Psoas muscle (tissue), 8 donors: ENCODE measurements around the gene NUP133. TPM values are rescaled to one million over a fixed set of nuclear protein-coding genes. Genes with fewer than 3 reads are reported as not detected.

Experiments used
- ATAC-seq, 4 donors: fragments of 200-7000 bp; cut with Tn5 transposase; one replicate each; pipeline ENCODE4 v1.9.1; 2020; ENCODE audit warnings: moderate library complexity in 3 of 4, mild to moderate bottlenecking in 2 of 4
- DNase-seq, 2 donors: peaks; one replicate each; pipeline ENCODE4 v3.0.0-alpha.2; 2020
- H3K27ac ChIP-seq: fragments of 200-600 bp; one replicate; pipeline ENCODE4 v1.8.0; 2022
- H3K27me3 ChIP-seq, 3 donors: fragments of 200-600 bp in 1 of 3; one replicate each; pipeline versions ENCODE4 v1.6.1 to v1.8.0; 2013 to 2022; ENCODE audit warnings: low read length in 2 of 3, mild to moderate bottlenecking in 2 of 3, moderate library complexity in 1 of 3; ENCODE audit not compliant: insufficient read depth in 3 of 3
- H3K36me3 ChIP-seq, 2 donors: fragments of 200-600 bp in 1 of 2; one replicate each; pipeline versions ENCODE4 v1.6.1 to v1.8.0; 2013 to 2022; ENCODE audit warnings: low read depth in 1 of 2, mild to moderate bottlenecking in 1 of 2, moderate library complexity in 1 of 2; ENCODE audit not compliant: insufficient read depth in 1 of 2
- H3K4me1 ChIP-seq: fragments of 200-600 bp; one replicate; pipeline ENCODE4 v1.8.0; 2022
- H3K4me3 ChIP-seq: fragments of 200-600 bp; one replicate; pipeline ENCODE4 v1.8.0; 2022; ENCODE audit warnings: mild to moderate bottlenecking
- H3K9me3 ChIP-seq: fragments of 200-600 bp; one replicate; pipeline ENCODE4 v1.8.0; 2022
- CTCF ChIP-seq: fragments of 200-600 bp; IDR thresholded peaks from one replicate; pipeline ENCODE4 v1.8.0; 2022; ENCODE audit warnings: antibody characterized with exemption
- WGBS, 3 donors: extraction: QIAGEN DNeasy Blood & Tissue Kit; methylation state at CpG; one replicate each; pipeline versions ENCODE4 v1.1.6 to v1.1.7; 2013; 5-methylcytosine and 5-hydroxymethylcytosine counted together
- intact Hi-C, 2 donors: fragments of 100-400 bp; cut with DNase I; formaldehyde crosslinking; loops; one replicate each; pipeline versions ENCODE4 v1.11.0 to v1.14.2; 2022
- polyA plus RNA-seq, 3 donors: library from polyadenylated mRNA; stranded (reverse); fragments of 200-250 nt; gene quantifications; one replicate each; pipeline ENCODE4 v1.2.3, GENCODE V29; 2013
- total RNA-seq, 4 donors: library from RNA; stranded (reverse); fragmentation: NEBNext Ultra II Directional in 2 of 4; extraction: Animal tissue kit (Norgen Biotek cat#: 25700) in 2 of 4; gene quantifications; one replicate each; pipeline versions ENCODE4 v1.2.1 to v1.2.4, GENCODE V29; 2021 to 2023
- donor health status: healthy with polysubstance abuse.
- donor health status: DM: no; HTN: no; CAD: no; lungs with moderate emphysema.
- donor health status: Bipolar disorder and iron deficiency.
- donor health status: healthy.
- donor health status: DM: yes; HTN: yes; CAD: no.
- donor health status: DM: no; HTN: no; CAD: no.
- donor health status: DM: no; HTN: no; CAD: no.
- donor health status: DM: yes; HTN: yes; CAD: no.

The NUP133 gene
- total and polyA plus RNA-seq, 7 donors: 9.3 to 29.3 (median 24.1) TPM

GRCh38 chr1:229470406-229471043 lies 37.6 kb downstream of the NUP133 start:
- 55 to 86% (median 73%) methylated on average over 8 of the region's 8 CpGs for WGBS, 3 donors
- intact Hi-C loops: no loop called here
- H3K27me3 ChIP-seq: no peaks in the 10 kb centered on the region
- ATAC-seq: peak in 1 of 4 donors; percentile 61
- no peak overlapping the region for H3K27ac ChIP-seq
- no peaks in the 10 kb centered on the region for H3K9me3 ChIP-seq
- H3K36me3 ChIP-seq: peaks cover 2 to 93% of the 10 kb centered on the region in 2 donors
- no peak for TF ChIP-seq CTCF
- no peak overlapping the region for H3K4me3 ChIP-seq
- DNase-seq: no peak
- H3K4me1 ChIP-seq: no peaks in the 10 kb centered on the region

- no peaks in the 10 kb centered on the region for H3K27me3 ChIP-seq
- TF ChIP-seq CTCF: no peak
- intact Hi-C loops: no loop called here
- no peaks in the 10 kb centered on the region for H3K4me1 ChIP-seq
- no peak overlapping the region for H3K27ac ChIP-seq
- peaks cover 7 to 93% of the 10 kb centered on the region in 2 donors for H3K36me3 ChIP-seq
- H3K9me3 ChIP-seq: no peaks in the 10 kb centered on the region
- 92 to 100% (median 98%) methylated on average over 1 of the region's 1 CpG for WGBS, 3 donors
- no peak for DNase-seq
- H3K4me3 ChIP-seq: no peak overlapping the region
- no peak for ATAC-seq
Measured at GRCh38 chr1:229466887-229467286, 41.3 kb downstream of the NUP133 start.

- H3K9me3 ChIP-seq: no peaks in the 10 kb centered on the region
- no peak overlapping the region for H3K27ac ChIP-seq
- no peak for ATAC-seq
- peaks cover 12% of the 10 kb centered on the region for H3K4me1 ChIP-seq
- intact Hi-C loops: no loop called here
- DNase-seq: no peak
- 96 to 97% (median 96%) methylated on average over 8 of the region's 8 CpGs for WGBS, 3 donors
- no peak for TF ChIP-seq CTCF
- no peaks in the 10 kb centered on the region for H3K27me3 ChIP-seq
- H3K4me3 ChIP-seq: no peak overlapping the region
- H3K36me3 ChIP-seq: peaks cover 8 to 92% of the 10 kb centered on the region in 2 donors
Measured at GRCh38 chr1:229464672-229465071, 43.5 kb downstream of the NUP133 start.

DNA sequence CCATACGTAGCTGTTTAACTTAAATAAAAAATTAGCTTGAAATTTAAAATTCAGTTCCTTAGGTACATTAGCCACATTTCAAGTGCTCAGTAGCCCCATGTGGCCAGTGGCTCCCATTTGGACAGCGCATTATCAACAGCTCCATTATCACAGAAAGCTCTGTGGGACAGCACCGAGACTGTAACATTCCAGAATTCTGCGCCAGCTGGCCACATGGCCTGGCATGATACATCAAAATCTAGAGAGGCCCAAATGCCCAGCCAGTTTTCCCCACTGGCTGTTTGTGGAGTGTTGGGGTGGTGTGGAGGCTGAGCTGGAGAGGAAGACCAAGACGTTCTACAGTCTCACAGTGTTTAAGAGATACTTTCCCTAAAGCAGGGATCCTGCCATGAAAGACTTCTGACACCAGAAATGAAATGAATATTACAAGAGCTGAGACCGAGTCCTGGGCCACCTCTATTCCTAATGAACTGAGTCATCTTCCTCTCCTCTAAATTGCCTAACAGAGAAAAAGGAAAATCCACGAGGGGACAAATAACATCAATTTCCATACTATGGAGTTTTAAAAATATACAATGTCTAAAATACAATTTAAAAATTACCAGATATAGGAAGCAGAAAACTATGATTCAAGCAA lies 47.0 kb downstream of the NUP133 start:
- intact Hi-C loops: no loop called here
- peak; percentile 68 to 89 (median 82) for ATAC-seq
- no peak for TF ChIP-seq CTCF
- peak overlapping the region; percentile 71 for H3K27ac ChIP-seq
- no peaks in the 10 kb centered on the region for H3K9me3 ChIP-seq
- no peak overlapping the region for H3K4me3 ChIP-seq
- peaks cover 14 to 97% of the 10 kb centered on the region in 2 donors for H3K36me3 ChIP-seq
- H3K27me3 ChIP-seq: no peaks in the 10 kb centered on the region
- peak in 1 of 2 donors; percentile 56 for DNase-seq
- 44 to 63% (median 48%) methylated on average over 7 of the region's 7 CpGs for WGBS, 3 donors
- peaks cover 12% of the 10 kb centered on the region for H3K4me1 ChIP-seq
